Choroid plexus epithelial cell (primary cell): ENCODE data around the gene ZIC2.

Experiments used
- DNase-seq: peaks from one replicate; pipeline ENCODE4 v3.0.0-alpha.2; 2010; ENCODE audit warnings: low read depth
- H3K4me3 ChIP-seq: 2 replicates; pipeline ENCODE4 v1.5.1; 2011; ENCODE audit warnings: low read depth, mild to moderate bottlenecking, control low read depth, low read length, moderate library complexity
- TF ChIP-seq, protein P1 (sequence below): conservative IDR thresholded peaks from 2 replicates; pipeline ENCODE4 v1.5.1; 2011; ENCODE audit warnings: low read depth, mild to moderate bottlenecking, control low read depth, inconsistent platforms, low read length, moderate library complexity

Gene ZIC2

DNA sequence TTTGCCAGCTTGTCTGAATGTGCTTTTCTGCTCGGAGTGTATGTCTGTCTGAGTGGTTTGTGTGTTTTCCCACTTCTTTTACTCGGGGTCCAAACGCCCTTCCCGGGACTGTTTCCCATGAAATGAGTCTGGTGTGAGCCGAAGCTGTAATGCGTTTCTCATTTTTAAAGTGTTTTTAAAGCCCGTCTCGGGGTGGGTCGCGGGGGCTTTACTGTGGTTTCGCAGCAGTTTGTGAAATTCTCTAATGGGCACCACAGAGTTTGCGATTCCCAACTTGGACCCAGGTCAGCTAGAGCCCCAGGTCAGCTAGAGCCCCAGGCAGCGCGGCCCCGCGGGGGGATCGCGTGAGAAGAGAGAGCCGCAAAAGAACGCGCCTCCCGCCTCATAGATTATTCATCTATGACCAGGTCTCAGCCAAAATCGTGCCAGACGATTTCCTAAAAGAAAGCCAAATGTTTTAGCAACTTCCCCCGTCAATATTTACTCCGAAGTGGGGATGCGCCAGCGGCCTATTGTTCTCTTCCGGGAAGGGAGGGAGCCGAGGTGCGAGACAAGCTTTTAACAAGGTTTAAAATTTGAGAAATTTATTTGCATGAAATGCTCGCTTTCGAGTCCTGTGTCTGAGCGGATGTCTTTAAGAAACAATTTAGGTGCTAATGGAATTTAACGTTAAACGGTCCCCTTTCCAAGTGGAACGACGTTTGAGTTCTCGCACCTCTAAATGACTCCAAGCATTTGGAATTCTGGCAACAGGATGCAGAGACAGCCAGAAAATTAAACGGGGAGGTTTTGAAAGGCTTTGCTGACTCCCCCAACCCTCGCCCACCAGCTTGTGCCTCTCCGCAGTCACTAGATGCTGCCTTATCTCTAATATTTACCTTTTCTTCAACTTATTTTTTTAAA, 2.2 kb downstream of the ZIC2 start:
- DNase-seq, result no peak
- H3K4me3 ChIP-seq, result peak overlapping the region; percentile 90
- TF ChIP-seq, protein P1, sequence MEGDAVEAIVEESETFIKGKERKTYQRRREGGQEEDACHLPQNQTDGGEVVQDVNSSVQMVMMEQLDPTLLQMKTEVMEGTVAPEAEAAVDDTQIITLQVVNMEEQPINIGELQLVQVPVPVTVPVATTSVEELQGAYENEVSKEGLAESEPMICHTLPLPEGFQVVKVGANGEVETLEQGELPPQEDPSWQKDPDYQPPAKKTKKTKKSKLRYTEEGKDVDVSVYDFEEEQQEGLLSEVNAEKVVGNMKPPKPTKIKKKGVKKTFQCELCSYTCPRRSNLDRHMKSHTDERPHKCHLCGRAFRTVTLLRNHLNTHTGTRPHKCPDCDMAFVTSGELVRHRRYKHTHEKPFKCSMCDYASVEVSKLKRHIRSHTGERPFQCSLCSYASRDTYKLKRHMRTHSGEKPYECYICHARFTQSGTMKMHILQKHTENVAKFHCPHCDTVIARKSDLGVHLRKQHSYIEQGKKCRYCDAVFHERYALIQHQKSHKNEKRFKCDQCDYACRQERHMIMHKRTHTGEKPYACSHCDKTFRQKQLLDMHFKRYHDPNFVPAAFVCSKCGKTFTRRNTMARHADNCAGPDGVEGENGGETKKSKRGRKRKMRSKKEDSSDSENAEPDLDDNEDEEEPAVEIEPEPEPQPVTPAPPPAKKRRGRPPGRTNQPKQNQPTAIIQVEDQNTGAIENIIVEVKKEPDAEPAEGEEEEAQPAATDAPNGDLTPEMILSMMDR, result no peak

DNA sequence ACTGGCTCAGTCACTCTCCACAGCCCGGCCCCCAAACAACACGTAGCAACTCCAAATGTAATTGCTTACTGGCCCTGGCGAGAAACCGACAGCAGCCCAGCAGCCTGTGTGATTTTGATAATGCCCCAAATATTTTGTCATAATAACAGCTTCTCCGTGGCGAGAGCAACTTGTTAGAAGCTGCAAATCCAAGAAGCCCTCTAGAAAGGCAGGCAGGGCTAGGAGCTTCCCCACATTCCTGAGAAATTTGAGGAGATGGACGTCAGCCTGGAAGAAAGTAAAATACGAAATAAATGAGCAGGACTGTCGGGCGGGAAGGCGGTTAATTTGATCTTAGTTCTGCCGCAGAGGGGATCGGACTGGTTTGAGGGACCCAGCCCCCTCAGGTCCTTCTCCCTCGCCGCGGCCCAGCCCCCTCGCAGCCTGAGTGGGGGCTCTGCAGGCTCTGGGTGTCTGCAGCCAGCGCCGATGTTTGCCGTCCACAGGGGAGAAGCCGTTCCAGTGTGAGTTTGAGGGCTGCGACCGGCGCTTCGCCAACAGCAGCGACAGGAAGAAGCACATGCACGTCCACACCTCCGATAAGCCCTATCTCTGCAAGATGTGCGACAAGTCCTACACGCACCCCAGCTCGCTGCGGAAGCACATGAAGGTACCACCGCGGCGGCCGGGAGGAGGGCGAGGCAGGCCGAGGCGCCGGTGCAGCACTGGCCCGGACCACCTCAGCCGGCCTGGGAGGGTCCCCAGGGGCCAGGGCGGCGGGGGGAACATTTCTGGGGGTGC, 3.1 kb downstream of the ZIC2 start:
- TF ChIP-seq, protein P1, result no peak
- peak overlapping the region; percentile 90 for H3K4me3 ChIP-seq
- peak; percentile 63 for DNase-seq

DNA sequence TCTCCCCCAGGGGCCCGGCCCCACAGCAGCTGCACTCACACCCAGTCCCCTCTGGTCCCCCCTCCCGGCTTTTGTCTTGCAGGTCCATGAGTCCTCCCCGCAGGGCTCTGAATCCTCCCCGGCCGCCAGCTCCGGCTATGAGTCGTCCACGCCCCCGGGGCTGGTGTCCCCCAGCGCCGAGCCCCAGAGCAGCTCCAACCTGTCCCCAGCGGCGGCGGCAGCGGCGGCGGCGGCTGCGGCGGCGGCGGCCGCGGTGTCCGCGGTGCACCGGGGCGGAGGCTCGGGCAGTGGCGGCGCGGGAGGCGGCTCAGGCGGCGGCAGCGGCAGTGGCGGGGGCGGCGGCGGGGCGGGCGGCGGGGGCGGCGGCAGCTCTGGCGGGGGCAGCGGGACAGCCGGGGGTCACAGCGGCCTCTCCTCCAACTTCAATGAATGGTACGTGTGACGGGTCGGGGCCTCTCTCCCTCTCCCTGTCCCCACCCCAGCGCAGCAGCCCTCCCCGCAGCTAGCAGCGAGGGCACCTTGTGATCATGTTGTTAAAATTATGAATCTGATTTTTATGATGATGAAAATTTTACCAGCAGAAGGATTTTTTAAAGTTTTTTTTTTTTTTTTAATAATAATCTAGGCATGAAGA, 3.8 kb downstream of the ZIC2 start:
- TF ChIP-seq, protein P1, result no peak
- H3K4me3 ChIP-seq, result peak overlapping the region; percentile 90
- DNase-seq, result no peak

DNA sequence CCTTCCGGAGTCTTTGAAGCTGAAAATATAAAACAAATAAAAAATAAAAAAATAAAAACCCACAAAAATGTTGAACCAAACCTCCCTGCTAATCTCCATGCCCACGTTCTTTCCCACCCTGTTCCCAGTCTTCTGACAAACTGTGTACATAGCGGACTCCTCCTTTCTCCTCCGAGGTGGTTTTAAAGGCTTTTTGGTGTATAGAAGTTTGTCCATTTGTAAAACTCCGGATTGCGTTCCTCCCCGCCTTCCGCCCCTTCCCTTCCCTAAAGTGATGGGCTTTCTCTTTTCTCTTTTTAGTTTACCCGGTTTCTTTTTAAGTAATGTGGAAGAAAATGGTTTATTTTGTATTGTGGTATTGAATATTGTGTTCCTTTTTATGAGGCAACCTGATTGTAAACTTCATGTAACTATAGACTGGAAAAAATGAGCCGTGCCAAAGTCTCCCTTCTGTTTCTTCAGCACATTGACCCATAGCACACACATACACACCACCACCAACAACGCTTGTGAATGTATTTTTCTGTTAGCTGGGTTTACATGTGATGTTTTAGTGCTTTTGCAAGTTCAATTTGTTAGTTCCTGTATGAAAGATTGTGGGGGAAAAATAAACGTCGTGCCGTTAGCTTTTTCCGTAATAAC, 4.4 kb downstream of the ZIC2 start:
- no peak for DNase-seq
- TF ChIP-seq, protein P1, result no peak
- H3K4me3 ChIP-seq, result peak overlapping the region; percentile 90

DNA sequence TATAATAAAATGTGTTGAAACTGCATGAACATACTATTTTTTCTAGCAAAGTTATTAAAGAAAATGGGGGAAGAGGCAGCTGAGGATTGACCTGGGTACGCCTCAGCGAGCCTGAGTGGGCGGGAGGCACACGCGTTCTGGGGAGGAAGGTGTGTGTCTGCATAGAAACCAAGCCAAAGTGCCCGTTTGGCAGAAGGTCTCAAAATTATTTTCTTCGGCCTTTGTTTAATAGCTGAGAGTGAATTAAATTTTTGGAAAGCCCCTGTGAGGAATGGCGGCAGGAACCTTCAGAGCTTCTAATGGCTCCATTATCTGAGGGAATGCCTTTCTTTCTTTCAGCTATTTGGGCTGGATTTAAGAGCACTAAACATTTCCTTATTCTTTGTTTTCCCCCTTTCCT, 5.2 kb downstream of the ZIC2 start:
- TF ChIP-seq, protein P1, result no peak
- peak; percentile 63 for DNase-seq
- H3K4me3 ChIP-seq, result peak overlapping the region; percentile 90

DNA sequence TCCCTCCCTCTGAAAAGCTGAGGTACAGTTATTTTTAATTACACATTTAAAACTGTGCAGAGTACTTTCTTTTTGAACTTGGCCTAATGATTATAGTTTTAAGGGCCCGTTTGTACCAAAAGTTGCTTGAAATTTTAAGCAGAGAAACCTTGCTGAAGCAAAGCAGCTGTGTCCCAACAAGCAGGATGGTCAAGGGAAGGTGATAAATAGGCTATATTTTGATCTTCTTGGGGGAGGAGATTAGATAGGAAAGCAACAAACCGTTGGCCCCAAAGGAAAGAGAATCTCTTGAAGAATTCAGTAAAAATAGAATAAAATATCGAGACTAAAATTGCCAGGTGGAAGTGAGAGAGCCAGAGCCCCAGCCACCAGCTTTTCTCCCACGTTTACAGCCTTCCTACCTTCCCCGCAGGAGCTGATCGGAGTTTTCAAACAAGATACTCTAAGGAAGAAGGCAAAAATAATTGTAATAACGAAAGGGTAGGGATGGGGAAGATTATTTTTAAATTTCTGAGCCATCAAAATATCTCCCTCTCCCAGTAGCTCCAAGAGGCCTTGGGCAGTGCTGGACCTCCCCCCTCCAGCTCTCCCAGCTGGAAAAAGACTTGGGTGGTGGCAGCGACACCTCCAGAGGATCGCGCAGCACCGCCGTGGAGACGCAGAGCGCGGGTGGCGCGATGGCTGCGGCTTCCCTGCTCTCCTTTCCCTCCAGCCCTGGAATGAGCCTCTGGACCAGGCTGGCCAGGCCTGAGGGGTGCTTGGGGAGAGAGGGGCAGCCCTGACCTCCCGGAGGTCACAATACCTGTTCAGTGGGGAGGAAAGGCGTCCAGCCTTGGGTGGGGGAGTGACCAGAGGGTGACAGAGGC, 5.8 kb downstream of the ZIC2 start:
- DNase-seq, result no peak
- TF ChIP-seq, protein P1, result no peak
- peak overlapping the region; percentile 90 for H3K4me3 ChIP-seq
